NT2/D1 (cell line): Measurements from ENCODE around the gene CHRNE.

ENCODE experiments used
- SUZ12 ChIP-seq: IDR thresholded peaks from 2 replicates; pipeline ENCODE4 v1.6.1; 2011; ENCODE audit not compliant: insufficient read length, insufficient read depth; ENCODE audit errors: extremely low read depth
- YY1 ChIP-seq: IDR thresholded peaks from 2 replicates; pipeline ENCODE4 v1.6.1; 2011; ENCODE audit not compliant: insufficient read length, insufficient read depth
- ZNF274 ChIP-seq: IDR thresholded peaks from 2 replicates; pipeline ENCODE4 v1.6.1; 2011; ENCODE audit warnings: mild to moderate bottlenecking, low read depth, low read length

GRCh38 chr17:4853208-4853671 is 49.7 kb downstream of the CHRNE start:
- TF ChIP-seq YY1 (no peak), ZNF274 (no peak), SUZ12 (no peak)
